GM18951 (cell line): ENCODE data around the gene FRS3.

Experiments
- POLR2A ChIP-seq: IDR thresholded peaks from 4 replicates; pipeline ENCODE4 v1.6.1; 2011; ENCODE audit warnings: mild to moderate bottlenecking; ENCODE audit not compliant: insufficient read length, insufficient read depth; ENCODE audit errors: extremely low read depth
- in situ Hi-C: fragments of 300-500 bp; cut with MboI; formaldehyde crosslinking; loops from one replicate; pipeline ENCODE4 v1.12.0; 2022; ENCODE audit warnings: low sequenced_read_pairs, mixed read lengths, inconsistent platforms; ENCODE audit not compliant: unreplicated experiment

Gene FRS3

GRCh38 chr6:41737591-41738130 lies 42.0 kb downstream of the FRS3 start:
- TF ChIP-seq POLR2A: no peak
- in situ Hi-C loops: no loop called here

- in situ Hi-C loops: no loop called here
- no peak for TF ChIP-seq POLR2A
Measured at GRCh38 chr6:41736800-41737555, 42.7 kb downstream of the FRS3 start.

GRCh38 chr6:41736186-41736733 lies 43.4 kb downstream of the FRS3 start:
- no peak for TF ChIP-seq POLR2A
- in situ Hi-C loops: no loop called here

GRCh38 chr6:41735427-41736185 lies 44.1 kb downstream of the FRS3 start, which contains the start of gene TFEB:
Gene TFEB, minus strand, starts transcription at chr6:41735608. Its CDS starts 44,395 bp downstream, at chr6:41691213.
- in situ Hi-C loops: no loop called here
- TF ChIP-seq POLR2A: peak; percentile 49

- in situ Hi-C loops: no loop called here
- peak; percentile 39 for TF ChIP-seq POLR2A
Measured at GRCh38 chr6:41734666-41735426, 44.9 kb downstream of the FRS3 start.

- peak; percentile 71 for TF ChIP-seq POLR2A
- in situ Hi-C loops: no loop called here
Measured at GRCh38 chr6:41733707-41734665, 45.7 kb downstream of the FRS3 start.

GRCh38 chr6:41733360-41733706 lies 46.4 kb downstream of the FRS3 start:
- in situ Hi-C loops: no loop called here

GRCh38 chr6:41732591-41733359 lies 46.9 kb downstream of the FRS3 start:
- in situ Hi-C loops: no loop called here
- TF ChIP-seq POLR2A: no peak

More at GRCh38 chr6:41733360-41733706, 46.4 kb downstream of the FRS3 start:
- no peak for TF ChIP-seq POLR2A

- TF ChIP-seq POLR2A: no peak
- in situ Hi-C loops: no loop called here
Measured at GRCh38 chr6:41732149-41732548, 47.6 kb downstream of the FRS3 start.

GRCh38 chr6:41731561-41732086 lies 48.1 kb downstream of the FRS3 start:
- in situ Hi-C loops: no loop called here

More at GRCh38 chr6:41731561-41732086, 48.1 kb downstream of the FRS3 start:
- TF ChIP-seq POLR2A: peak; percentile 18
